Tibial nerve (tissue), 4 donors: ENCODE measurements around the gene BAZ1B.

Experiments
- EP300 ChIP-seq, 2 donors: sonication (generic); formaldehyde crosslinking; IDR thresholded peaks; one replicate each; pipeline ENCODE4 v1.6.1; 2017; ENCODE audit warnings: antibody characterized with exemption in 2 of 2, mild to moderate bottlenecking in 1 of 2
- POLR2A ChIP-seq, 2 donors: fragments of 450-650 bp; IDR thresholded peaks; one replicate each; pipeline ENCODE4 v1.6.1; 2017; ENCODE audit warnings: antibody characterized with exemption in 2 of 2, mild to moderate bottlenecking in 2 of 2, moderate library complexity in 2 of 2
- TF ChIP-seq, protein P1 (sequence below), 5 experiments: fragments of 200-600 bp in 3 of 5; fragments of 450-650 bp in 2 of 5; sonication (generic) in 3 of 5; IDR thresholded peaks; one replicate each; pipeline ENCODE4 v1.5.1; 2016 to 2019; ENCODE audit warnings: antibody characterized with exemption in 5 of 5, mild to moderate bottlenecking in 3 of 5, moderate library complexity in 2 of 5

DNA sequence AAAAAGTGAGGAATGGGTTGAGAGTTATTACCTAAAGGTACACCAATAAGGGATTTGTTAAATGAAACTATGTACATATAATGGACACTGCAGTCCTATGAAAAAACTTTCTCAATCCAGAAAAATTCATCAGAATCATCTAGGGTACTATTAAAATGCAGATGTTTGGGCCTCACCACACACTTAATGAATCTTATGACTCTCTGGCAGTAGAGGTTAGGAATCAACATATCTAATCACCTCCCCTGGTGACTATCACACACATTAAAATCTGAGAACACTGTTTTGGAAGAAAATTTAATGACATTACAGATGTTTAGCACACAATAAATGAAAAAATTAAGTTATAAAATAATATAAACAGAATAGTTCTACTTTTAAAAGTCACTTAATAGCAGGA lies 32.1 kb downstream of the BAZ1B start:
- TF ChIP-seq, protein P1, sequence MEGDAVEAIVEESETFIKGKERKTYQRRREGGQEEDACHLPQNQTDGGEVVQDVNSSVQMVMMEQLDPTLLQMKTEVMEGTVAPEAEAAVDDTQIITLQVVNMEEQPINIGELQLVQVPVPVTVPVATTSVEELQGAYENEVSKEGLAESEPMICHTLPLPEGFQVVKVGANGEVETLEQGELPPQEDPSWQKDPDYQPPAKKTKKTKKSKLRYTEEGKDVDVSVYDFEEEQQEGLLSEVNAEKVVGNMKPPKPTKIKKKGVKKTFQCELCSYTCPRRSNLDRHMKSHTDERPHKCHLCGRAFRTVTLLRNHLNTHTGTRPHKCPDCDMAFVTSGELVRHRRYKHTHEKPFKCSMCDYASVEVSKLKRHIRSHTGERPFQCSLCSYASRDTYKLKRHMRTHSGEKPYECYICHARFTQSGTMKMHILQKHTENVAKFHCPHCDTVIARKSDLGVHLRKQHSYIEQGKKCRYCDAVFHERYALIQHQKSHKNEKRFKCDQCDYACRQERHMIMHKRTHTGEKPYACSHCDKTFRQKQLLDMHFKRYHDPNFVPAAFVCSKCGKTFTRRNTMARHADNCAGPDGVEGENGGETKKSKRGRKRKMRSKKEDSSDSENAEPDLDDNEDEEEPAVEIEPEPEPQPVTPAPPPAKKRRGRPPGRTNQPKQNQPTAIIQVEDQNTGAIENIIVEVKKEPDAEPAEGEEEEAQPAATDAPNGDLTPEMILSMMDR (IDR thresholded peaks at IDR 0.05): no peak
- TF ChIP-seq EP300 (IDR thresholded peaks at IDR 0.05) (no peak), POLR2A (IDR thresholded peaks at IDR 0.05) (no peak)
